HK-2 (cell line): Measurements from ENCODE around the gene MEGF8.

ENCODE experiments used
- DNase-seq: peaks from one replicate; pipeline ENCODE4 v3.0.0-alpha.2; 2018; ENCODE audit not compliant: unreplicated experiment

MEGF8 gene

DNA sequence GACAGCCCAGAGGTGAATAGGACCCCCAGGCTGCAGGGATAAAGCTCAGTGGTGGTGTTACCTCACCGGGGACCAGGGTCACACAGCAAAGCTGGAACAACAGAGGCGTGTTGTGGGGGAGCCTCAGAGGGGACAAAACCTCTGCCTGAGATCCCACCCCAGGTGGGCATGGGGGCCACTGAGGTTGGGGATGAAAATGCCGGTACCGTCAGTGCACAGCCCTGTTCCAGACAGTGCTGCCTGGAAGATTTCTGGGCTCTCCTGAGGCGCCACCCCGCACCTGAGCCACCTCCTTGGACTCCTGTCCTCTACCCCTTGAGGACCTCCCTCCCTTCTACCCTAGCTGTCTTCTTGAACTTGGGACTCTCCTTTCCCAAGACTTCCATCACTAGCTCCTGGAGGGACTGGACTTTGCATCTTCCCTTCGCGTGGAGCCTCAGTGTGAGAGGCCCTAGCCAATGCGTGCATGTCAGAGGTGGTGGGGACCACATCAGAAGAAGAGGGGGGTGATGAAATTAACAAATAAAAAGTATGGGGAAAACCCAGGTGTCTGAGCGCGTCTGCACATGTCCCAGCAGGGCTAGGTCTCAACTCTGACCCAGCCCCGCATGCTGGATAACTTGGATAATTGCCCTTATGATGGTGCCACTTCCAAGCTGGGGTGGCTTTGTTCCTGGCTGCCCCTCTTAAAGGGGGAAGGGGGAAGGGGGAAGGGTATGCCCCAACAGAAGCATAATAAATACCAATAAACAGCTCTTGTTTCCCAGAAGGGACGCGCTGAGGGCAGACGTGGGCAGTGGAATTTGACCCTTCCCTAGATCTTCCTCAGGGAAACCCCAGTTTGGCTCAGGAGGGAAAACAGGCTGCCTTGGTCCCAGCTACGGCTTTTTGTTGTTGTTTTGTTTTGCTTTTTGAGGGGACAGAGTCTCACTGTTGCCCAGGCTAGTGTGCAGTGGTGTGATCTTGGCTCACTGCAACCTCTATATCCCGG lies 53.1 kb downstream of the MEGF8 start:
- DNase-seq = no peak

DNA sequence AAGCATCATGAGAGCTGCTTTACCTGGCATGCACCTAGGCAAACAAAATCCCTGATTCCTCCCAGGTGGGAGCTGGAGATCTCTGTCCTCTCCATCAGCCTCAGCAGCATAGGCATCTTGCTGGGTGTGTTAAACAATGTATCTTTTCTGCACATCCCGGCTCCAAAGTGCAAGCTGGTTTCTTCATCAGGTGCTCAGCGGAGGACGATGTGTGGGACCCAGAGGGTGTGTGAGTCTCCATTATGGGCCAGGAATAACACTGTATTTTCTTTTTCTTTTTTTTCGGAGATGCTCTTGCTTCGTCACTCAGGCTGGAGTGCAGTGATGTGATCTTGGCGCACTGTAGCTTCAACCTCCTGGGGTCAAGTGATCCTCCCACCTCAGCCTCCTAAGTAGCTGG lies 54.7 kb downstream of the MEGF8 start:
- DNase-seq = no peak

DNA sequence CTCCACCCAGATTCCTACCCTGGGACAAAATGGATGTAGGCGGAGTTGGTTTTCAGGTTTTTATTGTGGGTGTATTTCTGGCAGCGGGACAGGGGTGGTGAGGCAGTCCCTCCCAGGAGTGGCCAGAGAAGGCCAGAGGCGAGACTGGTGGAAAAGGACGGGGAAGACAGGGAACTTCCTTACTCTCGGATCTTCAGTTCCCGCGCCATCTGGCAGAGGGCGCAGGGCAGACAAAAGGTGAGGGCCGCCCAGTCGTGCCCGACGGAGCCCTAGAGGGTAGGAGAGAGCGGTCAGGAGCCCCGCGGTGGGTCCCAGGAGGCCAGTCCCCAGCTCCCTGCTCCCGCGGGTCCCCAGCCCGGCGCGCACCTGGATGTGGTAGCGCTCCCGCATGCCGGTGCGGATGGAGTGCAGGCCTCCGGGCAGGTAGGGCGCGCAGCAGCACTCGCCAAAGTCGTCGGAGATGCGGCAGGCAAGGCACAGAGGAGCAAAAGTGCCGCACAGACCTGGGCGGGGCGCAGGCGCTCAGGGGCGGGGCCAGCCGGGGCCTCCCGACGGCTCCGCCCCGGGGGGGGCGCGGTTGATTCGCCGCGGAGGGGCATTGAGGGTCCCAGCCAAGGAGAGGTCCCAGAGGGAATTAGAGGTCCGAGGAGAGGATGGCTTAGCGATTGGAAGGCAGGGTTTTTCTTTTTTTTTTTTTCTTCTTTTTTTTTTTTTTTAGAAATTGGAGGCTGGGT lies 61.7 kb downstream of the MEGF8 start:
- DNase-seq = peak; percentile 84

- no peak for DNase-seq
These were observed 63.5 kb downstream of the MEGF8 start for GRCh38 chr19:42388851-42389489.

- no peak for DNase-seq
These were observed 64.5 kb downstream of the MEGF8 start, which contains the start of gene CNFN for GRCh38 chr19:42389899-42390298. TSS of gene CNFN (minus strand) at chr19:42390297. CDS start at chr19:42389037, 1,260 bp downstream.

- DNase-seq = no peak
These were observed 66.7 kb downstream of the MEGF8 start for GRCh38 chr19:42392165-42392564.

GRCh38 chr19:42394751-42395150 lies 69.3 kb downstream of the MEGF8 start:
- no peak for DNase-seq

GRCh38 chr19:42396381-42397262 lies 71.2 kb downstream of the MEGF8 start:
- peak; percentile 100 for DNase-seq

DNA sequence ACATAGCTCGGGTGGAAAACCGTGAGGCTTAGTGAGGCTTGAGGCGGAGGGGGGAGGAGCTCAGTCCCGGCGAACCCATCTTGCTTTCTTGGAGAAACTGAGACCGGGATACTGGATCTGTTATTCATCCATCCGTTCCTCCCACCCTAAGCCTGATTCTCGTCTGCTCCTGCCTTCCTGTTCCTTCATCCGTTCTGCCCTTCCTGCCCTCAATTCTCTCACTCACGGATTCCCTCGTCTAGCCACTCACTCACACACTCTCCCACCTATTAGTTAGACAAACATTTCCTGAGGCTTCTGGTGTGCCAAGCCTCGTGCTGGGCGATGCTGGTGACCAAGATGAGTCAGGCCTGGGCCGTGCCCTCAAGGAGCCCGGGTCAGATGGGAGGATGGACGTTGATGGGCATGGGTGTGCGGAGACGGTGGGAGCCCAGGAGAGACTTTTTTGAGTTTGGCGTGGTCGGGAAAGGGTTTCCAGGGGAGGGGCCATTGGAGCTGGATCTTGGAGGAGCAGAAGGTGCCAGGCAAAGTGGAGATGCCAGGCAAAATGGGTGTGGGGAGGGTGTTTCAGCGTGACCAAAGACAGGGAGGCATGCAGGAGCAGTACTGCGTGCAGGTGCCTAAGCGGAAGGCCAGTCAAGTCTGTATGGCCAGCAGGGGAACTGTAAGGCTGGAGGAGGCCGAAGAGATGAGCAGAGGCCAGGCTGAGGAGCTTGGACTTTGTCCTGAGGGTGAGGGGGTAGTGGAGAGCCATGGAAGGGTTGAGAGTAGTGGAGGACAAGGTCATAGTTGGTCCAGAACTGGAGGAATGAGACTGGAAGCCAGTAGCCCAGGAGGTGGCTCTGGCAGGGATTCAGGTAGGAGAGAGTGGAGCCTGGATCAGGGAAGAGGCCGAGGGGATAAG lies 72.1 kb downstream of the MEGF8 start:
- peak; percentile 61 for DNase-seq

GRCh38 chr19:42400404-42400803 lies 75.0 kb downstream of the MEGF8 start:
- DNase-seq = no peak

DNA sequence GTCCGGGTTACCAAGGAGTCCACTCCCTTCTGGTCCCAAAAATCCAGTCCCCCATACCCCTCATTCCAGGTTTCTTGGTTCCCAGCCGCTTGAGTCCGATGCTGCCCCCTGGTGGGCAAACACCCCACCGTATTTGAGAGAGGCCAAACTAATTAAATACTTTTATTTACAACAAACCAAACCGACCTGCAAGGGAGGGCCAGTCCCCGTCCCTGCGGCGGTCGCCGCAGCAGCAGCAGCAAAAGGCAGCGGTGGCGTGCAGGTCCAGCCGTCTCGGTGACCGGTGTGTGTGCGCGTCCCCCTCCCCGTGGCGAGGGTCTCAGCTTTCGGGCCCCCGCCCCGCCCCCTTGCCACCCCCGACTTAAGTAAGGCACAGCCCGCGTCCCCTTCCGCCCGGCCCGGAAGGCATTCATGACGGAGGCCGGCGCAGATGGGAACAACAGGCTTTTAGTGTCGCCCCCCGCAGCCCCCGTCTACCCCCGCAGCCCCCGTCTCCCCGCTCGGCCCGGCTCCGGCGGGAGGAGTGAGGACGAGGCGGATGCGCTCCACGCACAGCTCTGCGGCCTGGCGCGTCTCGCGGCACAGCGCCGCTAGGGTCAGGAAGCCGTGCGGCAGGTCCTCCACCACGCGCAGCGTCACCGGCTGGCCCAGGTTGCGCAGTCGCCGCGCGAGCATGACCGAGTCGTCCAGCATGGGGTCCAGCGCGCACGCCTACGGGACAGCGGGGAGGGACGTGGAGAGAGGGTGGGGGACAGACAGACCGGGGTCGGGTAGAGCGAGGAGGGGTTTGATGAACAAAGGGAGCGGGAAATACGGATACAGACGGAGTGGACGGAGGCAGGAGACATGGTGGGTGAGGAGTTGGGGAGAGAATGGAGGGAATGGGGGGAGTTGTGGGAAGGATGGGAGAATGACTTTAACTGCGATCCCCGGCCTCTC lies 76.2 kb downstream of the MEGF8 start:
- peak; percentile 66 for DNase-seq

- DNase-seq = no peak
These were observed 77.1 kb downstream of the MEGF8 start for GRCh38 chr19:42402376-42403116.

DNA sequence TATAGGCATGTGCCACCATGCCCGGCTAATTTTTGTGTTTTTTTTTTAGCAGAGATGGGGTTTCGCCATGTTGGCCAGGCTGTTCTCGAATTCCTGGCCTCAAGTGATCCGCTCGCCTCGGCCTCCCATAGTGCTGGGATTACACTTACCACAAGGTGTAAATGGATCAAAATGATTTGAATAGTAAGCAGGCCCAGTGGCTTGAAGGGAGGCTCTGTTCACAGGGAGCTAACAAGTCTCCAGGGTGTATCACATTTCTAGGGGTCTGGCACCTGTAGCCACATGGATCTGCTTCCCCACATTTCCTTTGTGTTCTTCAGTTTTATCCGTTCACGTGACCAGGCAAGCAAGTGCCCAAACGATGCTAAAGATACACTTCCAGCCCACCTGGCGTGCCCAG lies 78.2 kb downstream of the MEGF8 start:
- DNase-seq = no peak

GRCh38 chr19:42406111-42406510 lies 80.7 kb downstream of the MEGF8 start:
- DNase-seq = no peak

GRCh38 chr19:42407085-42407815 lies 81.8 kb downstream of the MEGF8 start:
- DNase-seq = no peak

GRCh38 chr19:42407816-42408175 lies 82.4 kb downstream of the MEGF8 start:
- no peak for DNase-seq

DNA sequence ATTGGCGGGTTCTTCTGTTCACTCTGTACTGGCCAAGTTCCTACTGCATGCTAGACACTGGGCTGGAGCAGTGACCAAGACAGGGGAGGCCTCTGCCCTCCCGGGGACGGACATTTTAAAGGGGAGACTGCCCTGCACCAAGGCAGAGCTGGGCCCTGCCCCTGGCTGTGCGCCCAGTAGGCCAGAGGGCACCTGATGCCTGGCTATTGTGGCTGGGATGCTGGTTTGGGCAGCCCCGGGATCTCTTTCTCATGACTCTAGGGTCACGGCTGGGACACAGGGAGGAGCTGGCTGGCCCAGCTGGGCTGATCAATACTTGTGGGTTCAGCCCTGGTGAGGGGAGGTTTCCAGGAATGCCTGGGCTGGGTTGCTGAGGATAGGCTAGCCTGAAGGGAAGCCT lies 84.0 kb downstream of the MEGF8 start:
- no peak for DNase-seq

DNA sequence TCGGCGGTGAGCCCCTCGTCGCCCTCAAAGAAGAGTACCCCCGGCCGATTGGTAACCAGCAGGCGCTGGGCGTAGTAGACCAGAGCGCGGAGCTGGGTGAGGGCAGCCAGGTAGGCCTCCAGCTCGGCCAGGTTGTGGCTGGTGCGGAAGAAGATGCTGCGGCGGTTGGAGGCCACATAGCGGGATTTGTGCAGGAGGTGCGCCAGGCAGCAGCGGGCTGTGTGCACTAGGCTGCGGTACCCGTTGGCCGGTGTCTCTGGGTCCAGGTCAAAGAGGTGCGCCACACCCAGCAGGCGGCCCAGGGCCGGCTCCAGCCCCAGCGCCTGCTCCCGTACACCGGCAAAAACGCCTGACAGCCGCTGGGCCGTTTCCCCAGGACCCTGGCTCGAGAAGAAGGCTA lies 84.9 kb downstream of the MEGF8 start:
- DNase-seq = no peak
